Muscle of leg (tissue), 11 donors: ENCODE measurements around the gene KRTAP10-9. TPM values are rescaled to one million over a fixed set of nuclear protein-coding genes. Genes with fewer than 3 reads are reported as not detected.
"Not testable (repeated sequence)": the region's sequence is repeated elsewhere in the genome, so short reads cannot be mapped to it uniquely, and the experiment has no call there.

Source experiments
- DNase-seq: peaks from one replicate; pipeline ENCODE4 v3.0.0; 2013
- H3K27ac ChIP-seq: one replicate; pipeline ENCODE4 v1.5.1; 2013; ENCODE audit warnings: mild to moderate bottlenecking, low read length, control low read depth
- H3K27me3 ChIP-seq: one replicate; pipeline ENCODE4 v1.6.1; 2013; ENCODE audit warnings: low read length; ENCODE audit not compliant: control insufficient read depth, insufficient read depth
- H3K36me3 ChIP-seq: one replicate; pipeline ENCODE4 v1.6.1; 2013; ENCODE audit warnings: low read length; ENCODE audit not compliant: control insufficient read depth, insufficient read depth
- H3K4me1 ChIP-seq: one replicate; pipeline ENCODE4 v1.6.1; 2013; ENCODE audit warnings: low read length; ENCODE audit not compliant: control insufficient read depth, insufficient read depth
- H3K4me3 ChIP-seq: one replicate; pipeline ENCODE4 v1.5.1; 2013; ENCODE audit warnings: low read length, control low read depth
- H3K9me3 ChIP-seq: replicated peaks from 2 replicates; pipeline ENCODE4 v1.6.1; 2013; ENCODE audit warnings: low read depth, low read length; ENCODE audit not compliant: control insufficient read depth
- WGBS: methylation state at CpG from one replicate; pipeline ENCODE4 v1.1.5; 2013; ENCODE audit warnings: missing lambda C conversion rate; ENCODE audit not compliant: insufficient coverage; 5-methylcytosine and 5-hydroxymethylcytosine counted together
- polyA plus RNA-seq, 8 donors: library from polyadenylated mRNA; unstranded; fragments of 120-200 nt; gene quantifications; one replicate each; pipeline versions ENCODE4 v1.2.1 to v1.2.3, GENCODE V29; 2013; ENCODE audit warnings: inconsistent platforms in 1 of 8, low replicate concordance in 1 of 8; ENCODE audit not compliant: insufficient read length in 8 of 8, insufficient read depth in 1 of 8
- total RNA-seq: library from RNA; stranded (reverse); fragments of 120-200 nt; gene quantifications from one replicate; pipeline ENCODE4 v1.2.4, GENCODE V29; 2013

KRTAP10-9 gene
- total and polyA plus RNA-seq, 9 donors = not detected

DNA sequence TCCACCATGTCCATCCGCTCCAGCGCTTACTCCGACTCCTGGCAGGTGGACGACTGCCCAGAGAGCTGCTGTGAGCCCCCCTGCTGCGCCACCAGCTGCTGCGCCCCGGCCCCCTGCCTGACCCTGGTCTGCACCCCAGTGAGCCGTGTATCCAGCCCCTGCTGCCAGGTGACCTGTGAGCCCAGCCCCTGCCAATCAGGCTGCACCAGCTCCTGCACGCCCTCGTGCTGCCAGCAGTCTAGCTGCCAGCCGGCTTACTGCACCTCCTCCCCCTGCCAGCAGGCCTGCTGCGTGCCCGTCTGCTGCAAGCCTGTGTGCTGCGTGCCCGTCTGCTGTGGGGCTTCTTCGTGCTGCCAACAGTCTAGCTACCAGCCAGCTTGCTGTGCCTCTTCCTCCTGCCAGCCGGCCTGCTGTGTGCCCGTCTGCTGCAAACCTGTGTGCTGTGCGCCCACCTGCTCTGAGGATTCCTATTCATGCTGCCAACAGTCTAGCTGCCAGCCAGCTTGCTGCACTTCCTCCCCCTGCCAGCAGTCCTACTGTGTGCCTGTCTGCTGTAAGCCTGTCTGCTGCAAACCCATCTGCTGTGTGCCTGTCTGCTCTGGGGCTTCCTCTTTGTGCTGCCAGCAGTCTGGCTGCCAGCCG, 409 bp downstream of the KRTAP10-9 start:
- not testable (repeated sequence) for H3K4me3 ChIP-seq, H3K27ac ChIP-seq, H3K4me1 ChIP-seq, H3K36me3 ChIP-seq, H3K27me3 ChIP-seq, DNase-seq
- WGBS = 82% methylated on average over 13 of the region's 20 CpGs
- H3K9me3 ChIP-seq = peaks cover 20% of the 10 kb centered on the region

DNA sequence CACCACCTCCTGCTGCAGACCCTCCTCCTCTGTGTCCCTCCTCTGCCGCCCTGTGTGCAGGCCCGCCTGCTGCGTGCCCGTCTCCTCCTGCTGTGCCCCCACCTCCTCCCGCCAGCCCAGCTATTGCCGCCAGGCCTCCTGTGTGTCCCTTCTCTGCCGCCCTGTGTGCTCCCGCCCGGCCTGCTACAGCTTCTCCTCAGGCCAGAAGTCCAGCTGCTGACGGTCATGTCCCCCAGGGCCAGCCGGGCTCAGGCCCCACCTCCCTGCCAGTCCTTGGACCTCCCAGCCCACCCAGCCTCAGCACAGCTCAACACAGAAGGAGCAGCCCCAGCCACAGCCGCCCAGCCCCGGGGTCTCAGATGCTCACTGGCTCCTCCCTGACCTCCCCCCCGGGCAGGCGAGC, 939 bp downstream of the KRTAP10-9 start:
- not testable (repeated sequence) for H3K4me3 ChIP-seq, H3K27me3 ChIP-seq, H3K4me1 ChIP-seq, H3K36me3 ChIP-seq, DNase-seq, H3K27ac ChIP-seq
- peaks cover 18% of the 10 kb centered on the region for H3K9me3 ChIP-seq
- WGBS = 26% methylated on average over 14 of the region's 15 CpGs

DNA sequence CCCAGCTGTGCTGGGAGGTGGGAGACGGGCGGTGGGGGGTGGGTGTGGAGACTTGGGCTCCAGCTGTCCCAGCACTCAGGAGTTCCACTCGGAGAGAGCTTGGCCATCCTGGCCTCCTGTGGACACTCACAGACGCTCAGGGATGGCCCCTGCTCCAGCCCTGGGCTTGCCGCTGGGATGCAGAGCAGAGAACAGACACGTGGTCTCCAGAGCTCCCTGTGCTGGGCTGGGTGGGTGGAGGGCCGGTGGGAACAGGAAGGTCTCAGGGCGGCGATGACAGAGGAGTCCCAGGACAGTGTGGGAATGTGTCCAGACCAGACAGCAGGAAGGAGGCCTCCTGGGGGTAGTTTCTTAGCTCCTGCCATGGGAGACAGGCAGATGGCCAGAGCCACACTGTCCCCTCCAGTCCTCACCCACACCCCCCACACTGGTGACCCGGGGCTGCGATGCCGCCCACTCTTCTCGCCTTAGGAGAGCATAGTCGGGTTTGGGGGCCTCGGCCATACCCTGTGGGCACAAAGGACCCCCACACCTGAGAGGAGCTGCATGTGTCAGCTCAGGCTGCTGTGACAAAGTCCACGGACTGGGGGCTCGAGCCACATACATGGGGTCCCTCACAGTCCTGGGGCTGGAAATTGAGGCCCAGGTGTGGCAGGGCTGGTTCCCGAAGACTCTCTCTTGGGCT, 2.0 kb downstream of the KRTAP10-9 start:
- H3K4me1 ChIP-seq = peaks cover 3% of the 10 kb centered on the region

DNA sequence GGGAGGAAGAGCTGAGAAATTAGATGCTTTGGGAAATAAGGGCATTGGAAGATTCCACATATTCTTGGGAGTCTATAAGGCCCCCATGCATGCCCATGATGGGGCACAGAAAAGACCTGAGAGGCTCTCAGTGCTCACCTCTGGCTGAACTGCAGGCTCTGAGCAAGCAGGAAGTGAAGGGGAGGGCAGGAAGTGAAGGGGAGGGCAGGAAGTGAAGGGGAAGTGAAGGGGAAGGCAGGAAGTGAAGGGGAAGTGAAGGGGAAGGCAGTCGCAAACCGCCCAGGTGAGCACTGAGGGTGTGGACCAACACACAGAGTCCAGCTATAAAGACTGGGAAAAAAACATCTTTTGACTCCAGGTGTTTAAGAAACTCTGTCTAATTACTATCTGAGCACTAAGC, 3.5 kb downstream of the KRTAP10-9 start:
- Histone ChIP-seq H3K36me3 (no peaks in the 10 kb centered on the region), H3K4me1 (peaks cover 3% of the 10 kb centered on the region), H3K27me3 (peaks cover 6% of the 10 kb centered on the region), H3K27ac (no peak overlapping the region), H3K9me3 (peaks cover 7% of the 10 kb centered on the region), H3K4me3 (no peak overlapping the region)
- 76% methylated on average over 2 of the region's 2 CpGs for WGBS
- DNase-seq = no peak

More for the DNA sequence above, 2.0 kb downstream of the KRTAP10-9 start:
- no peaks in the 10 kb centered on the region for H3K36me3 ChIP-seq
- 58% methylated on average over 9 of the region's 18 CpGs for WGBS
- H3K27ac ChIP-seq = no peak overlapping the region
- H3K9me3 ChIP-seq = peaks cover 13% of the 10 kb centered on the region
- H3K27me3 ChIP-seq = peaks cover 6% of the 10 kb centered on the region
- DNase-seq = no peak
- no peak overlapping the region for H3K4me3 ChIP-seq

DNA sequence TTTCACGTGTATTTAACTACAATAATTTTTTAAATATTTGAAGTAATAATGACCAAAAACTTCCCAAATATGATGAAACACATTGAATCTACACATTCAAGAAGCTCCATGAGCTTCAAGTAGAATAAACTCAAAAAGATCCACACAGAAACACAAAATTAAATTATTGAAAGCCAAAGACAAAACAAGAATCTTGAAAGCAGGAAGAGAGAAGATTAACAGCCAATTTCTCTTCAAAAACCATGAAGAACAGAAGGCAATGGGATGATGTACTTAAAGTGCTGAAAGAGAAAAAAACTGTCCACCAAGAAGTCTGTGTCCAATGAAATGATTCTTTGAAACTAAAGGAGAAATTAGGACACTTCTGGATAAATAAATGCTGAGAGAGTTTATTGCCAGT, 5.2 kb downstream of the KRTAP10-9 start:
- WGBS = no CpG with 5 or more reads among the region's 1 CpG
- peaks cover 7% of the 10 kb centered on the region for H3K9me3 ChIP-seq
- H3K27ac ChIP-seq = no peak overlapping the region
- peaks cover 6% of the 10 kb centered on the region for H3K27me3 ChIP-seq
- peaks cover 3% of the 10 kb centered on the region for H3K4me1 ChIP-seq
- no peaks in the 10 kb centered on the region for H3K36me3 ChIP-seq
- H3K4me3 ChIP-seq = no peak overlapping the region
- no peak for DNase-seq

DNA sequence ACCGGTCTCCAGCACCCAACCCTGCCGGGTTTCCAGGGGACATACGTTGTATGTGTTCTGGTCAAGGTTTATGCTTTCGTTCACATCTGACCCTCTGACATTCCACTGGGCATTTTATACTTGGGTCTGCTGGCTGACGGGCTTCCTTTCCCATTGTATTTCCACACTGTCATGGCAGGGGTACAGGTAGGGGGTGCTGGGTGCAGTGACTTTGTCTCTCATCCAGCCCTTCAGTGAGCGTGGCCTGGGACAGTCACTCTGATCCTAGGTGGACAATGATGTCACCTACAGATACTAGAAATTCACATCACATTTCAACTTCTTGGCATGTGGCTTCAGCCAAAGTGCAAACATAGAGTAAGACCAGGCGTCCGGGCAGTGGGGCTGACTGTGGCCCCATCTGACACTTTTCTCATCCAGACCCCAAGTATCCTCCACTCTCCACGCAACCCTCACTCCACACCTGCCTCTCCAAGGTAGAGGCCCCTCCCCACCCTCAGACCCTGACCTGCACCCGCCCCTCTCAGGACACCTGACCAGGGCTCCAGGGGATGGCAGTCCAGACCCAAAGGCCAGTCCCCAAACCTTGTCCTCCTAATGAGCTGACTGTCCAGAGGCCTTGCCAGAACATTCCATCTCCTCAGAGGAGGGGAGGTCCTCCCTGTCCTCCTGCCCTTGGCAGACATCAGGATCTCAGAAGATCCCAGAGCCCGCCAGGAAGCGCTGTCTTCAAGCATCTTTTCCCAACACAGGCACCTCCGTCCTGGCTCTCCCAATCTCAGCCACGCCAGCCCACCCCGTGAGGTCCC, 9.5 kb downstream of the KRTAP10-9 start:
- Histone ChIP-seq H3K27me3 (no peaks in the 10 kb centered on the region), H3K36me3 (no peaks in the 10 kb centered on the region), H3K4me1 (peaks cover 2% of the 10 kb centered on the region), H3K27ac (no peak overlapping the region), H3K9me3 (peaks cover 6% of the 10 kb centered on the region), H3K4me3 (no peak overlapping the region)
- DNase-seq = no peak
- 72% methylated on average over 13 of the region's 15 CpGs for WGBS

DNA sequence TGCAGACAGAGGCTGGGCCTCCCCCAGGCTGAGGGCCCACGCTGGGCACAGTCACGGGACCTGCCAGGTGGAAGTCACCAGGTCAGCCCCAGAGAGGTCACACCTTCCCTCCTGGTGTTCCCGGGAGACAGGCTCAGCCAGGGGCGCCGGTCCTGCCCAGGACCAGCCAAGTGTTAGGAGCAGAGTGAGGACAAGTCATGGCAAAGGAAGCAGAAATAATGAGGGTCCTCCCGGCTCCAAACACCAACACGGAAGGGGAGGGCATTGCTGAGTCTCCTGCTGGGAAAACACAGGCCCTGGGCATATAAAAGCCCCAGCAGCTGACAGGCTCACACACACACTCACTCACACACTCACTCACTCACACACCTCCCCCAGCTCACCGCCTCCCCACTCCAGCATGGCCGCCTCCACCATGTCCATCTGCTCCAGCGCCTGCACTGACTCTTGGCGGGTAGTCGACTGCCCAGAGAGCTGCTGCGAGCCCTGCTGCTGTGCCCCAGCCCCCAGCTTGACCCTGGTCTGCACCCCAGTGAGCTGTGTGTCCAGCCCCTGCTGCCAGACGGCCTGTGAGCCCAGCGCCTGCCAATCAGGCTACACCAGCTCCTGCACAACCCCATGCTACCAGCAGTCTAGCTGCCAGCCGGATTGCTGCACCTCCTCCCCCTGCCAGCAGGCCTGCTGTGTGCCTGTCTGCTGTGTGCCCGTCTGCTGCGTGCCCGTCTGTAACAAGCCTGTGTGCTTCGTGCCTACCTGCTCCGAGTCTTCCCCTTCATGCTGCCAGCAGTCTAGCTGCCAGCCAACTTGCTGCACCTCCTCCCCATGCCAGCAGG, 10.3 kb downstream of the KRTAP10-9 start, which contains the start of gene KRTAP10-10:
Gene KRTAP10-10, plus strand, starts transcription at position 339 of the 833 bp plus-strand sequence. Its CDS starts 62 bp downstream, at position 401.
- H3K27me3 ChIP-seq = no peaks in the 10 kb centered on the region
- 61% methylated on average over 15 of the region's 21 CpGs for WGBS

DNA sequence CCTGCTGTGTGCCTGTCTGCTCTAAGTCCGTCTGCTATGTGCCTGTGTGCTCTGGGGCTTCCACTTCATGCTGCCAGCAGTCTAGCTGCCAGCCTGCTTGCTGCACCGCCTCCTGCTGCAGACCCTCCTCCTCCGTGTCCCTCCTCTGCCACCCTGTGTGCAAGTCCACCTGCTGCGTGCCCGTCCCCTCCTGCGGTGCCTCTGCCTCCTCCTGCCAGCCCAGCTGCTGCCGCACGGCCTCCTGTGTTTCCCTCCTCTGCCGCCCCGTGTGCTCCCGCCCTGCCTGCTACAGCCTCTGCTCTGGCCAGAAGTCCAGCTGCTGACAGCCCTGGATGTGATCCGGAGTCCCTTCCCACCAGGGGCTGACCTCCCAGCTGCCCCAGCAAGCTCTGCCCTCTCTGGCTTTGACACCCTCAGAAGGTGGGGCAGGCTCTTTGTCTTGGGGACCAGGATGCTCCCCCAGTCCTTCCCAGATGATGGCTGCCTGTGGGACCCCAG, 11.0 kb downstream of the KRTAP10-9 start:
- not testable (repeated sequence) for DNase-seq, H3K27me3 ChIP-seq, H3K4me3 ChIP-seq, H3K36me3 ChIP-seq, H3K4me1 ChIP-seq, H3K9me3 ChIP-seq, H3K27ac ChIP-seq
- WGBS = 57% methylated on average over 3 of the region's 12 CpGs

More for the DNA sequence above, 10.3 kb downstream of the KRTAP10-9 start, which contains the start of gene KRTAP10-10:
- Histone ChIP-seq H3K36me3 (no peaks in the 10 kb centered on the region), H3K27ac (no peak within 1 kb of the TSS), H3K4me1 (peaks cover 2% of the 10 kb centered on the region), H3K4me3 (no peak within 1 kb of the TSS), H3K9me3 (peaks cover 2% of the 10 kb centered on the region)
- no peak for DNase-seq

DNA sequence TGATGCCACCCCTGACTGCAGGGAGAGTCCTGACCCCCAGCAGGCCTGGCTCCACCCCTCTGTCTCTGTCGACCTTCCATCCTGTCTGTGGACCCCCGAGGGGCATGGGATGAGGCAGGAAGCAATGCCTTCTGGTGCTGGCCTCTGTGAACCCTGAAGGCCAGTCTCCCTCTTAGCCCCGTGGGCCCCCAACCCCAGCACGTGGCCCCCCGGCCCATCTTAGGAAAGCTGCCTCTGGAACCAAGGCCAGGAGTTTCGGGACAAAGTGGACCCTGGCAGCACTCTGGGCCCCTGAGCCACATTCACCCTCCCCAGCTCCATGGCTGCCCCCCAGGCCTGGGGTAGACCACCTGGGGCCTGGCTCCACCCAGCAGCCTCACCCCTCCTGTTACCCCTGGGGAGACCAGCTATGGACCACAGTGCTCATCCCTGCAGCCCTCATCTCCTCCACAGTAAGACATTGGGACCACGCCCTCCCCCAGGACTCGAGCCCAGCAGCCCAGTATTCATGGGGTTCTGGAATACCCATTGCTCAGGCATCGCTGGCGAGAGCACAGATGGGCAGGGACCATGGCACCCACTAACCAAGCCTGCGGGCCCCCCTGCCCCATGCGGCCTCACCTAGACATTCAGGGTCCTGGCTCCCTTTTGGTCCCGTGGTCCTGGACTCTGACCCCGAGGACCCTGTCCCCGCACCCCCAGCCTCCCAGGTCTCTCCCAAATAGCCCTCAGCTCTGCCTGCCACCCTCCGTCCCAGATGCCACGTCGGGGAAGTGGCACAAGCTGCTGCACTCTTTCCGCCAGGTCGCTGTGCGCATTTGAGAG, 11.8 kb downstream of the KRTAP10-9 start:
- H3K4me3 ChIP-seq, H3K27me3 ChIP-seq, H3K27ac ChIP-seq, DNase-seq, H3K36me3 ChIP-seq, H3K4me1 ChIP-seq, H3K9me3 ChIP-seq: not testable (repeated sequence)
- 89% methylated on average over 13 of the region's 21 CpGs for WGBS
